ENCODE results near the gene GREM1.

GREM1 gene

DNA sequence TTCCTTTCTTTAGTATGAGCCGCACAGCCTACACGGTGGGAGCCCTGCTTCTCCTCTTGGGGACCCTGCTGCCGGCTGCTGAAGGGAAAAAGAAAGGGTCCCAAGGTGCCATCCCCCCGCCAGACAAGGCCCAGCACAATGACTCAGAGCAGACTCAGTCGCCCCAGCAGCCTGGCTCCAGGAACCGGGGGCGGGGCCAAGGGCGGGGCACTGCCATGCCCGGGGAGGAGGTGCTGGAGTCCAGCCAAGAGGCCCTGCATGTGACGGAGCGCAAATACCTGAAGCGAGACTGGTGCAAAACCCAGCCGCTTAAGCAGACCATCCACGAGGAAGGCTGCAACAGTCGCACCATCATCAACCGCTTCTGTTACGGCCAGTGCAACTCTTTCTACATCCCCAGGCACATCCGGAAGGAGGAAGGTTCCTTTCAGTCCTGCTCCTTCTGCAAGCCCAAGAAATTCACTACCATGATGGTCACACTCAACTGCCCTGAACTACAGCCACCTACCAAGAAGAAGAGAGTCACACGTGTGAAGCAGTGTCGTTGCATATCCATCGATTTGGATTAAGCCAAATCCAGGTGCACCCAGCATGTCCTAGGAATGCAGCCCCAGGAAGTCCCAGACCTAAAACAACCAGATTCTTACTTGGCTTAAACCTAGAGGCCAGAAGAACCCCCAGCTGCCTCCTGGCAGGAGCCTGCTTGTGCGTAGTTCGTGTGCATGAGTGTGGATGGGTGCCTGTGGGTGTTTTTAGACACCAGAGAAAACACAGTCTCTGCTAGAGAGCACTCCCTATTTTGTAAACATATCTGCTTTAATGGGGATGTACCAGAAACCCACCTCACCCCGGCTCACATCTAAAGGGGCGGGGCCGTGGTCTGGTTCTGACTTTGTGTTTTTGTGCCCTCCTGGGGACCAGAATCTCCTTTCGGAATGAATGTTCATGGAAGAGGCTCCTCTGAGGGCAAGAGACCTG, 13.2 kb downstream of the GREM1 start:
- no peak for DNase-seq (ENCODE audit: low read depth in 2 of 2)

DNA sequence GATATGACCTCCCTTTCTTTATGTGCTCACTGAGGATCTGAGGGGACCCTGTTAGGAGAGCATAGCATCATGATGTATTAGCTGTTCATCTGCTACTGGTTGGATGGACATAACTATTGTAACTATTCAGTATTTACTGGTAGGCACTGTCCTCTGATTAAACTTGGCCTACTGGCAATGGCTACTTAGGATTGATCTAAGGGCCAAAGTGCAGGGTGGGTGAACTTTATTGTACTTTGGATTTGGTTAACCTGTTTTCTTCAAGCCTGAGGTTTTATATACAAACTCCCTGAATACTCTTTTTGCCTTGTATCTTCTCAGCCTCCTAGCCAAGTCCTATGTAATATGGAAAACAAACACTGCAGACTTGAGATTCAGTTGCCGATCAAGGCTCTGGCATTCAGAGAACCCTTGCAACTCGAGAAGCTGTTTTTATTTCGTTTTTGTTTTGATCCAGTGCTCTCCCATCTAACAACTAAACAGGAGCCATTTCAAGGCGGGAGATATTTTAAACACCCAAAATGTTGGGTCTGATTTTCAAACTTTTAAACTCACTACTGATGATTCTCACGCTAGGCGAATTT, 14.9 kb downstream of the GREM1 start:
- no peak for DNase-seq (ENCODE audit: low read depth in 2 of 2)

DNA sequence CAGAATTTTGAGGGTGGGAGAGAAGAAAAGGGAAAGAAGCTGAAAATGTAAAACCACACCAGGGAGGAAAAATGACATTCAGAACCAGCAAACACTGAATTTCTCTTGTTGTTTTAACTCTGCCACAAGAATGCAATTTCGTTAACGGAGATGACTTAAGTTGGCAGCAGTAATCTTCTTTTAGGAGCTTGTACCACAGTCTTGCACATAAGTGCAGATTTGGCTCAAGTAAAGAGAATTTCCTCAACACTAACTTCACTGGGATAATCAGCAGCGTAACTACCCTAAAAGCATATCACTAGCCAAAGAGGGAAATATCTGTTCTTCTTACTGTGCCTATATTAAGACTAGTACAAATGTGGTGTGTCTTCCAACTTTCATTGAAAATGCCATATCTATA, 15.5 kb downstream of the GREM1 start:
- DNase-seq (ENCODE audit: low read depth in 2 of 2), result no peak

DNA sequence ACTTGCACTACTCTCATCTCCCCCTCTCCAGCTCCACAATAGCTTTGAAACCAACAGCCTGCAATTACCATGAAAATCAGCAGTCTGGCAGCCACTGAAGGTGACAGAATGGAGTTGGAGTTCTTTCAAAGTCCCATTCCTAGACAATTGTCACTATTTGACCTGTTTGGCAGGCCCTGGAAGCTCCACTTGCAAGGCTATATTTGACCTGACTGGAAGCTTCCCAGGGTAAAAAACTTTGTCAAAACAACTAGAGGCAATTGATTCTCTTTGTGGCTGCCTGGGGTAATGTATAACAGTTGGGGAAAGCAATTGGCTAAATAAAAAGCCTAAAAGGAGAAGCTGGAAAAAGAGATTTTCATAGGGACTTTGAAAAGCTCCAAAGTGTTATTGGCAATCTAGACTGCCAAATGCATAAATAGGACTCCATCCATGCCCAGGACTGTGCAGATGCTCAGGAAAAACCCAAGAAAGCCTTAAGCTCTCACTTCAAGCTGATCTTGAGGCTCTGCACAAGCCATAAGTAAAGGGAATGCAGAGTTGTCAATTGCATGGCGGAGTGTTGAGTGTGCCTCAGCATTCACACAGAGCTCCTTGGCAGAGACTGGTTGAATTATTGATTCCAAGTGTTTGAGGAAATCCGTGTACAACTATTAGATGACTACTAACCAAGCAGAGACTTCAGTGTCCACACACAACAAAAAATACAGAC, 18.3 kb downstream of the GREM1 start:
- DNase-seq (ENCODE audit: low read depth in 2 of 2), result no peak

DNA sequence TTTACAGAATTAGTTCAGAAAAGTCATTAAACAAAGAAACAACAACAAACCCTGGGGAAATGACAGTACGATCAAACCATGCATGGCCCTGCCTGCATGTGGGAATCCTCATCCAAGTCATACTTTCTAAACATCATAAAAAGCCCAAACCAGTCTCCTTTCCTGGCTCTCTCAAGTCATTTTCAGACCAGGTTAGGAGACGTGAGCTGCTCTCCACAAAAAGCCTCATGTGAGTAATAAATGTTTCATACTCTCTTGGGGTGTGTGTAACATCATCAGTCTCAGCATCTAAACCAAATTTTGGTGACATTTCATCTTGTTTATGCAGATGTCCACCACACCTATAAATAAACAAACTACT, 18.9 kb downstream of the GREM1 start:
- DNase-seq (ENCODE audit: low read depth in 2 of 2), result no peak

DNA sequence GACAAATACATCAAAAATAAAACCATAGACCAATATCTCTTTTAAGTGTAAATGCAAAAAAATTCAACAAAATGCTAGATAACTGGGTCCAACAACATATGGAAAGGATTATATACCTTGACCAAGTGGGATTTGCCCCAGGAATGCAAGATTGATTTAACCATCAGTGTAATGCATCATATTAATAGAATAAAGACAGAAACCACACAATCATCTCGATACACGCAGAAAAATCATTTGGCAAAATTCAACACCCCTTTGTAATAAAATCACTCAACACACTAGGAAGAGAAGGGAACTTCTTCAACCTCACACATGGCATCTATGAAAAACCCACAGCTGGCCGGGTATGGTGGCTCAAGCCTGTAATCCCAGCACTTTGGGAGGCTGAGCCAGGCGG, 19.5 kb downstream of the GREM1 start:
- no peak for DNase-seq (ENCODE audit: low read depth in 2 of 2)

DNA sequence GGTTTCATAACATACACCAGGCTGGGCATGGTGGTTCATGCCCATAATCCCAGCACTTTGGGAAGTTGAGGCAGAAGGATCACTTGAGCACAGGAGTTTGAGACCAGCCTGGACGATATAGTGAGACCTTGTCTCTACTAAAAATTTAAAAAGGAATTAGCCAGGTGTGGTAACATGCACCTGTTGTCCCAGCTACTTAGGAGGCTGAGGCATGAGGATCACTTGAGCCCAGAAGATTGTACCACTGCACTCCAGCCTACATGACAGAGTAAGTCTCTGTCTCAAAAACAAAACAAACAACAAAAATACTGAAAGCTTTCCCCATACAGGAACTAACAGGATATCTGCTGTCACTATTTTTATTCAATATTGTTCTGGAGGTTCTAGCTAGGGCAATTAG, 20.9 kb downstream of the GREM1 start:
- no peak for DNase-seq (ENCODE audit: low read depth in 2 of 2)

DNA sequence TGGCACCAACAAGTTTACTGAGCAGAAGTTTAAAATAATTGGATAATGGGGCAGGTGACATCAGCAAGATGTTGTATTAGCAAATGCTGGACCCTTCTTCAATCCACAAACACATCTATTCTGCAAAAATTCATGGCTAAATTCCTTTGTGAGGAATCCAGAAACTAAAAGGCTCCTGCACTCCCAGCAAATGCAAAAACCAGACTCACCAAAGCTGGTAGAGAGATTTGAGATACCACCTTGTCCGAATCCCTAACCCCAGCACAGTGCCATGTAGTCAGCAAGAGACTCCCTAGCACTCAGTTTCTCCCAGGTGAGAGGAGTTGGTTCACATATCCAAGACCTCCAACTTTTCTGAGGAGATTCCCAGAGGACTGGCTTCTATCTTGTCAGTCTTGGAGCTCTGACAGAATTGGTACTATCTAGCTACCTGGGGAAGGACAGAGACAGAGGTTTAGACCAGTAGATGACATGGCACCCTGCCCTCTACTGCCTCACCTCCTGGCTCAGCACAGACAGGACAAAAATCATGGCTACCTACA, 21.8 kb downstream of the GREM1 start:
- no peak for DNase-seq (ENCODE audit: low read depth in 2 of 2)

DNA sequence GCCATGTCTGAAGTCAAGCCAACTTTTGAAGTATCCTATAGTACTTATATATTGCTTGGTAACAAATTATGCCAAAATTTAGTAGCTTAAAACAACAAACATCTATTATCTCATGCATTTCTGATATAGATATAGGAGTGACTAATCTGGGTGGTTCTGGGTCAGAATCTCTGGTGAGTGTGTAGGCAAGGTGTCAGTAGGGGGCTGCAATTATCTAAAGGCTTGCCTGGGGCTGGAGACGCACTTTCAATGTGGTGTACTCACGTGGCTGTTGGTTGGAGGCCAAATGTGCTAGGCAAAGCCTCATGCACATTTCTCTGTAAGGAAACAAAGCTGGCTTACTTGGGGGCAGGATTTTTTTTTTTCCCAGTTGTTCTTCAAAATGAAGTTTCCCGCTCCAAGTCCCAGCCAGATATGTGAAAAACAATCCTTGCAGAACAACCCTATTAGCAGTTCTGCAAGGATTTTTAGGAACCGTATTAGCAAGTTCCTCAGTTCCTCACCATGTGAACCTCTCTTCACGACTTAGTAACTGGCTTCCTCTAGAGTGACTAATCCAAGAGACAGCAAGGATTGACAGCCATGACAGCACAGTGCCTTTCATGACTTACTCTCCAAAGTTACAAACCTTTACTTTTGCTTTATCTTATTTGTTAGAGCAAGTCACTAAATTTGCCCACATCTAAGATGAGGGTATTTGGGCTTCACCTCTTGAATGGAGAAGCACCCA, 25.8 kb downstream of the GREM1 start:
- no peak for DNase-seq (ENCODE audit: low read depth in 2 of 2)

DNA sequence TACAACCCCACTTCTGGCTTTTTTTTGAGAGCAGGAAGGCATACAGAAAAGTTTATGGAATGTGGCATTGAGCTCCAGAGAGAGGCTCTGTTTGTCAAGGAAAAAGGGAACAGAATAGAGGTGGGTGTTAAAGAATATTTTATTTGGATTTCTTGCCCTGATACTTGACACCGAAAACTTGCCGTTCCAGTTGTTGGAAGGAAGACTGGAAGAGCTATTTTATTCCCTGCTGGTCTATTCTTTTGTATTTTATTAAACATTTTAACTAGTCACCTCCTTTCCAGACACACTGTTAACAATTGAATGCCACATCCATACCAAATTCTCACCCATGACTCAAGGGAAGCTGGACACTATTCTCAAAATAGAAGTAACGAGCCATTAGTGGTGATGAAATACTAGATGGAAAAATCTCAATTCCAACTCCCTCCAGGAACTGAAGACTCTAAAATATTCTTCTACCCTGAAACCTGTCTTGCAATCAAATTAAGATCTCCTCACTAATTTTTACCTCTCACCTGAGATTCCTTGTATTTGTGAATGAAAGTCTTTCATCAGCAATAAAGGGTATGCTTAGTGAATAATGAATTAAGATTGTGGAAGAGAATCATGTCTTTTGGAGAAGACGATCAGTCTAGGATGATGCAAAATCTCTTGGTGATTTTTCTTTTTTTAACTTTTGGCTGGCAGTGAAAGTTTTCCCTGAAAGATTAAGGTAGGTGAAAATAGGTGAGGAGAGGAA, 28.5 kb downstream of the GREM1 start:
- no peak for DNase-seq (ENCODE audit: low read depth in 2 of 2)

DNA sequence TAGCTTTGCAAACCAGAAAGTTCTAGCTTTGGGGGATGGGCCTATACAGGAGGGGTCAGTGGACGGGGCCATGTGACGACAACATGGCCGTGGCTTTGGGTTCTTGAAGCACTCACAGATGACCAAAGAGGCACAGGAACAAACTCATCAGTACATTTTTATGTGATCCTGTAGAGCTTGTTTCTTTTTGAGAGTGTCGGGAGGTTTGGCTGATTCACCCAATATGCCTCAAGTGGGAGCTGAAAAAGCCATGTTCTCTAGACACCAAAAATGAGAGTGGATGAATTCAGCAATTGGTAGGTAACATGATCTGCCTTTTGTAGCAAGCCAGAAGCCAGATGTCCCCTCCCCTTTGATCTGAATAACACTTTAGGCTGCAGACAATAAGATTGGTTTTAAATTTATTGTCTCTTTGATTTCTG, 30.1 kb downstream of the GREM1 start:
- DNase-seq (ENCODE audit: low read depth in 2 of 2), result no peak

DNA sequence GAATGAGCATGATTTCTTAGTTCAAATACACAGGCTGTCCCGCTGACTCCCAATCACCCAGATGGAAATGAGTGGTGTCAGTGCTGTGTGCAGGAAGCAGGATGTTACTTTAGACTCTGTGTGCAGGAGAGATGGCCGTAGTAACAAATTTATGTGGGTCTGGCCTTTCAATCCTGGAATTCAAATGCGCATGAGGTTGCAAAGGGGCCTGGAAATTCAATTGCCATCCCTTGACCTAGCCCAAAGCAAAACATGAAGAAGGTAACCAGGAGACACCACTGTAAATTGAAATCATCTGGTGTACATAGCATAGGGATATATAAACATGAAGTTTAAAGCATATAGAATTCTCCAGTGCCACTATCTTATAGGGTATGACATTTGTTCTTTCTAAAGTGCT, 33.2 kb downstream of the GREM1 start:
- no peak for DNase-seq (ENCODE audit: low read depth in 2 of 2)

DNA sequence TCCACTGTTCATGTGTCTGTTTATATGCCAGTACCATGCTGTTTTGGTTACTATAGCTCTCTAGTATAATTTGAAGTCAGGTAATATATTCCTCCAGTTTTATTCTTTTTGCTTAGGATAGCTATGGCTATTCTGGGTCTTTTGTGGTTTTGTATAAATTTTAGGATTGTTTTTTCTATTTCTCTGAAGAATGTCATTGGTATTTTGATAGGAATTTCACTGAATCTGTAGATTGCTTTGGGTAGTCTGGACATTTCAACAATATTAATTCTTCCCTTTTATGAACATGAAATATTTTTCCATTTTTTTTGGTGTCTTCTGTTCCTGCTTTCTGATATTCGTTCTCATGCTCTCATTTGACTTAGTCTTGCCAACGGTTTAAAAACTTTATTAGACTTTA, 39.6 kb downstream of the GREM1 start:
- no peak for DNase-seq (ENCODE audit: low read depth in 2 of 2)

DNA sequence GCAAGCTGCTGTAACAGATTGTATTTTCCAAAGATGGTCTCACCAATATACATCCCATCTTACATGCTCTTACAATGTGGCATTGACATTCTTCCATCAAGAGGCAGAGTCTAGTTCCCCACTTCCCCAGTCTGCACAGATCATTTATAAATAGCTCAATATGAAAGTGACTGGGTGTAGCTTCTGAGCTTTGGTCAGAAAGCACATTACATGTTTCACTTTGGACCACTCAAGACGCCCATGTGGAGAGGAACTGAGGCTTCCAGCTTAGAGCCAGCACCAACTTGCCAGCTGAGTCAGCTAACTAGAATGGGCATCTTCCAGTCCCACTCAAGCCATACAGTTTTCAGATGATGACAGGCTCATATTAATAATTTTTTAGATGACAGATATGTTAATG, 45.5 kb downstream of the GREM1 start:
- no peak for DNase-seq (ENCODE audit: low read depth in 2 of 2)

DNA sequence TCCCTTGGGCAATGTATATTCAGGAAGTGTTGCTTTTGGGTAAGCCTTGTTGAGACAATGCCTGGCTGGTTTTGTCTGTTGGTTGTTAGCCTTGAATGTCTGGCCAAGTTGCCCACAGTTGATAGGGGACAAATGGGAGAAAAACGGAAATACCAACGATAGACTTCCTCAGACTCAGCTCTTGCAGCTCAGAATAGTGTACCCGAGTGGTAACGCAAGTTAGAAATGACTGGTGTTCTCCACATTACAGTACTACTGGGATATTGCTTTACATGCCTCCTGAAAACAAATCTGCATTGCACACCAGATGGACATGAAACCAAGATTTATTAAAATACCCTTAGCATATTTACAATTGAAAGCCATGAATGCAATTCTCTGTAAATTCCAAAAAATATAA, 47.4 kb downstream of the GREM1 start:
- no peak for DNase-seq (ENCODE audit: low read depth in 2 of 2)

DNA sequence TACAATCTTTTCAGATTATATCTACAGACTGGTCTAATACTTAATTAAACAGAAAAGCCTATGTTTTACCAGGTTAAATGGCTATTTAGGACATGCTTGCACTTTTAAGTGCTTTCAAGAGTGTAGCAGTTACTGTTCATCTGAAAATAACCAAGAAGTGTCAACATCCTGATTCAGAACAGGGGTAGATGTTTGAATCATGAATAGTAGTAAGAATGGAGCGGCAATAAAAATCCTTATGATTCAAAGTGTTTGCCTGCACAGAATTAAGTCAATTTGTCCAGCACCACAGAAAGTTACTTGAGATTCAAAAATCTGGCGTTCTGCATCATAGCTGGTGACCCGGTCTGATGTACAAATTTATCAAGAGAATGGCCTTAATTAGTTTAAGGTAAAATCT, 48.3 kb downstream of the GREM1 start:
- no peak for DNase-seq (ENCODE audit: low read depth in 2 of 2)

DNA sequence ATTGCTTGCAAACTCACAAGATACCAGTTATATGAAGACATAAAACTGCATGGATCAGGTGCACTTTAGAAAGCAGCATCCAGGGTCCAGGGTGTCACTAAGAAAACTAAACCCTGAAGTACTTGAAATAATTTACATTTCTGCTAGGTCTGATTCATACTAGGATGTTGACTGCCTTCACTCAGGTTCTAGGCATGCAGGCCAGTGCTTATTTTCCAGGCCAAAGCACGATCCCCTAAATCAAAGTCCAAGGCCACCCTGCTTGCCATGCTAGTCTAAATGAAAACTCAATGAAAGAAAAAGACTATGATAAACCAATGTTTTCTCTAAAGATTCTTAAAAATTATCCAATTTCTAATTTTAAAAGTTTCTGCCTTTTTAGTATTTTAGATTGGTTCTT, 49.4 kb downstream of the GREM1 start:
- no peak for DNase-seq (ENCODE audit: low read depth in 2 of 2)

DNA sequence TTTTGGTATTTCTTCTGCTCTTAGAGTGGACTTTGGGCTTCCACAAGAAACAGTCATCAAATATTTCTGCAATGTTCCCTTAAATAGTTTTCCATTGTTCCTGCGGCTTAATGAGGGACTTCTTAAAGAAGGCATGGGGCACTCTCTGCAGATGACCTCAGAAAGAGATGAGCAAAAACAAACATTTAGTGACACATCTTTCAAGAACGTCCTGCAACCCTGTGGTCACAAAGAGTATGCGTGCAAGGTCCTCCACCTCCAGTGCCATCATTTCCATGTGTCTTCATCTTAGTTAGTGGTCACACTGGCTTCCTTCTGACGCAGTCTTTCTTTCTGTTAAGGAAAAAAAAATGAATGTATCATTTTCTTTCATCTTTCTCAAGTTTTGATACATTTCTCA, 56.2 kb downstream of the GREM1 start:
- no peak for DNase-seq (ENCODE audit: low read depth in 2 of 2)

DNA sequence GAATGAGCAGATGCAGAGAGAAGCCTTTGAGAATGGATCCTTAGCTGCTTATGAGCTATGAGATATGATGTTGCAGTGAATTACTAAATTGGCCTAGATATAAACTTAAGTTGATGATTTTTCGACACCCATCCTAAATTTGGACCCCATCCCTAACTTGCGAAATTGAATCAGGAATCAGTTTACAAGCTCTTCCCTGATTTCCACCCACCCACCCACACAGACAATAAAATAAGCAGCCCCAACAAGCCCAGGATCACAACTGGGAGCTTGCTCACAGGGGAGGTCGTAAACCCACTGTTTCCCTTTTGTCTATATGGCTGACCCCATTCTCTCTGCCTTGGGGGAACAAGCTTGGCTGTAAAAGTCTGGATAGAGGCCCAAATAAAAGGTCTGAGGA, 57.3 kb downstream of the GREM1 start:
- no peak for DNase-seq (ENCODE audit: low read depth in 2 of 2)

DNA sequence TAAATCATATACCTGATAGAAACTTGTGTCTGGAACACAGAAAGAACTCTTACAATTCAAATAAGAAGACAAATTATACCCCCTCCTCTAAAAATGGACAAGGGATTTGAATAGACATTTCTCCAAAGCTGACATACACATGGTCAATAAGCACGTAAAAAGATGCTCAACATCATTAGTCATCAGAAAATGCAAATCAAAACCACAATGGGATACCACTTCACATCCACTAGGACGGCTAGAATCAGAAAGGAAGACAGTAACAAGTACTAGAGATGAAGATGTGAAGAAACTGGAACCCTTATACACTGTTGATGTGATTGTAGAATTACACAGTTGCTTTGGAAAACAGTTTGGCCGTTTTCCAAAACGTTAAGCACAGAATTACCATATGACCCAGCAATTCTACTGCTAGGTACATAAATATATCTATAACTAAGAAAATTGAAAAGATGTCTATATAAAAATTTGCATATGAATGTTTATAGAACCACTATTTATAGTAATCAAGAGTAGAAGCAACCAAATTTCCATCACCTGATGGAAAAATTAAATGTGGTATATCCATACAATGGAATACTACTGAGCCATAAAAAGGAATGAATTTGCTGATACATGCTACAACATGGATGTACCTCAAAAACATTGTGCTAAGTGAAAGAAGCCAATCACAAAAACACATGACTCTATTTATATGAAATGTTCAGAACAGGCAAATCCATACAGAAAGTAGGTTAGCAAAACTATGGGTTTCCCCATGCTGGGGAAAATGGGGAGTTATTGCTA, 60.8 kb downstream of the GREM1 start:
- DNase-seq (ENCODE audit: low read depth in 2 of 2), result no peak

All from stimulated activated CD4-positive, alpha-beta T cell treated with anti-CD3 and anti-CD28 coated beads, Interleukin-4, amount 100 ng/mL, for 48 hours (primary cell).